Subcutaneous abdominal adipose tissue (tissue), 5 donors: Measurements from ENCODE around the gene DNAH1.

ENCODE experiments used
- H3K27ac ChIP-seq: one replicate; pipeline ENCODE4 v1.7.0; 2013; ENCODE audit warnings: low read depth, mild to moderate bottlenecking, inconsistent platforms, low read length, moderate library complexity
- H3K27me3 ChIP-seq, 5 donors: one replicate each; pipeline ENCODE4 v1.7.0; 2013; ENCODE audit warnings: low read length in 5 of 5, inconsistent platforms in 1 of 5; ENCODE audit not compliant: control insufficient read depth in 5 of 5, insufficient read depth in 4 of 5
- H3K36me3 ChIP-seq, 5 donors: one replicate each; pipeline ENCODE4 v1.7.0; 2013; ENCODE audit warnings: low read length in 5 of 5; ENCODE audit not compliant: control insufficient read depth in 5 of 5, insufficient read depth in 5 of 5
- H3K4me1 ChIP-seq, 5 donors: one replicate each; pipeline ENCODE4 v1.7.0; 2013; ENCODE audit warnings: low read length in 5 of 5, mild to moderate bottlenecking in 3 of 5, moderate library complexity in 1 of 5; ENCODE audit not compliant: control insufficient read depth in 5 of 5, insufficient read depth in 5 of 5
- H3K4me3 ChIP-seq, 5 donors: one replicate each; pipeline ENCODE4 v1.7.0; 2013; ENCODE audit warnings: low read length in 5 of 5, low read depth in 1 of 5
- H3K9ac ChIP-seq, 5 donors: one replicate each; pipeline ENCODE4 v1.7.0; 2013; ENCODE audit warnings: low read length in 5 of 5, mild to moderate bottlenecking in 4 of 5, moderate library complexity in 3 of 5
- H3K9me3 ChIP-seq, 5 donors: one replicate each; pipeline ENCODE4 v1.7.0; 2013; ENCODE audit warnings: low read length in 5 of 5; ENCODE audit not compliant: control insufficient read depth in 5 of 5
- donor health status: healthy.
- donor health status: healthy.
- donor health status: healthy.
- donor health status: healthy.
- donor health status: healthy.

Gene DNAH1

DNA sequence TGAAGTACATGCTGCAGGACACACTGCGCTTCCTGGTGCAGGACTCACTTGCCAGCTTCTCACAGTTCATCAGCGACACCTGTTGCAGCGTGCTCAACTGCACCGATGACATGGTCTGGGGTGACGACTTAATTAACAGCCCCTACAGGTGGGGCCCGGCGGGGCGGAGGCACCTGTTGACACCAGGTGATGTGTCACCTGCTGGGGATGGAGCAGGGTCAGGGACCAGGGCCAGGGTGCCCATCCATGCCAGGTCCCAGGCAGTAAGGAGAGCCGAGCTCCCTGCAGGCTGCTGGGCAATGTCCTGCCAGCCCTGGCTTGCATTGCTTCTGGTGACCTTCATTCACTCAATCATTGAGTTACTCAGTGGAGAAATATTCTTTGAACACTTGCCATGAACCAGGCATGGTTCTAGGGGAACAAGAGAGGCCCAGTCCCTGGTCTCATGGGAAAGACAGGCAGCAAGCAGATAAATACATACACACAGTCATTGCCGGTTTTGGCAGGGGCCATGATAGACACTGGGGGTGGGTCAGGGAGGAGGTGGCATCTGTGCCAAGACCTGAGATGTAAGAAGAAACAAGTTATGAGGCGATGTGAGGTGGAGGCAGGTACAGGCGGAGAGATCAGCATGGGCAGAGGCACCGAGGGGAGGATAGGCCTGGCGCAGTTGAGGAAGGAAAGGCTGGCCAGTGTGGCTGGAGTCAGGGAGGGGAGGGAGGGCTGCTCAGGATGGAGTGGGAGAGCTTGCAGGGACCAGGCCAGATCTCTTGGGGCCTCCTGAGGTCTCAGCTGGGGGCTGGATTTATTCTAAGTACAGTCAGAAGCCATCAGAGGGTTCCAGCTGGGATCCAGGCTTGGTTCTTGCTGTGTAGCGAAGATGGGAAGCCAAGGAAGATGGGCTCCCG, 30.8 kb downstream of the DNAH1 start:
- Histone ChIP-seq H3K4me3 (no peak overlapping the region), H3K36me3 (peaks cover 0 to 77% (median 60%) of the 10 kb centered on the region in 5 donors), H3K9me3 (no peaks in the 10 kb centered on the region), H3K27me3 (no peaks in the 10 kb centered on the region), H3K27ac (no peak overlapping the region), H3K9ac (no peak overlapping the region), H3K4me1 (peaks cover 0 to 11% (median 8%) of the 10 kb centered on the region in 5 donors)

DNA sequence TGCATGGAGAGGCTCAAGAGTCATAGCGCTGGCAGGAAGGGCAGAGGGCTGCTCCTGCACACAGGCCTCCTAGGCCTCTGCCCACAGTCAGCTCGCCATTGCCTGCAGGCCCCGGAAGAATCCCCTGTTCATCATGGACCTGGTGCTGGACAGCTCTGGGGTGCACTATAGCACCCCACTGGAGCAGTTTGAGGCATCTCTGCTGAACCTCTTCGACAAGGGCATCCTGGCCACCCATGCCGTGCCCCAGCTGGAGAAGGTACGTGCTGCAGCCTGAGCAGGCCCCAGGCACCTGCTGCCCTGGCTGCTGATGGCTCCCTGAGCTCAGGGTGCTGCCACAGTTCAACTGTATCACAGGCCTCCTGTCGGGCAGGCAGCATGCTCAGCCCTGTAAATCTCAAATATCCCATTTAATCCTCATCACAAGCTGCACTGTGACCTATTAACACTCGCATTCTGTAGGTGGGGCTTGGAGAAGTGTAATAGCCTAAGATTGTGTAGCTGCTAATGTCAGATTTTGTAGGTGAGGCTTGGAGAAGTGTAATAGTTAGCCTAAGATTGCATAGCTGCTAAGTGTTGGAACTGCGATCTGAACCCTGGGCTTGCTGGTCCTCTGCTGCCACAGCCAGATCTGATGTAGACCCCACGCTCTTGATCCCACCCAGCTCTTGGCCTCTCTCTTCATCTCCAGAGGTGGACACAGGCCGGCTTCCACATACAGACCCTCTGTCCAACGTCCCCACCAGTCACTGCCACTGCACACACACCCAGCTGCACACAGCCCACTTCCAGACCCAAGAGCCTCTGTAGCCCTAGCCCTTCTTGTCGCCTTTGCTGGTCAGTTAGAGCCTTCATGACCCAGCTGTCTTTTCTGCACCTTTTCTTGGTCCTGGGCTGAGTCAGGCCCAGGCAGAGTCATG, 31.9 kb downstream of the DNAH1 start:
- H3K4me1 ChIP-seq = peaks cover 0 to 11% (median 8%) of the 10 kb centered on the region in 5 donors
- peaks cover 0 to 87% (median 70%) of the 10 kb centered on the region in 5 donors for H3K36me3 ChIP-seq
- H3K4me3 ChIP-seq = no peak overlapping the region
- no peak overlapping the region for H3K9ac ChIP-seq
- H3K9me3 ChIP-seq = no peaks in the 10 kb centered on the region
- no peaks in the 10 kb centered on the region for H3K27me3 ChIP-seq
- no peak overlapping the region for H3K27ac ChIP-seq

DNA sequence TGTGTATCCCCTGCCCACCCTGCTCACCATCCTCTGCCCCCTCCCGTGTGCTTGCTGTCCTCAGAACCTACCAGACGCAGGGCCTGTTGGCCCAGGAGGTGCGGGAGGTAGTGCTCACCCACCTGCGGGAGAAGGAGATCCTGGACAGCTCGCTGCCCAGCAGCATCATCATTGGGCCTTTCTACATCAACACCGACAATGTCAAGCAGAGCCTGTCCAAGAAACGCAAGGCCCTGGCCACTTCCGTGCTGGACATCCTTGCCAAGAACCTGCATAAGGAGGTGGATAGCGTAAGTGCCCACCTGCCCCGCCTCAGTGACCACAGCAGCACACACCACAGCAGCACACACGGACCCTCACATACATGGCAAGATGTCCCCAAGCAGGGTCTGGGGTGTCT, 33.0 kb downstream of the DNAH1 start:
- no peak overlapping the region for H3K27ac ChIP-seq
- H3K9ac ChIP-seq = no peak overlapping the region
- H3K9me3 ChIP-seq = no peaks in the 10 kb centered on the region
- H3K27me3 ChIP-seq = no peaks in the 10 kb centered on the region
- H3K4me3 ChIP-seq = no peak overlapping the region
- H3K36me3 ChIP-seq = peaks cover 0 to 97% (median 81%) of the 10 kb centered on the region in 5 donors
- H3K4me1 ChIP-seq = peaks cover 0 to 11% (median 8%) of the 10 kb centered on the region in 5 donors

DNA sequence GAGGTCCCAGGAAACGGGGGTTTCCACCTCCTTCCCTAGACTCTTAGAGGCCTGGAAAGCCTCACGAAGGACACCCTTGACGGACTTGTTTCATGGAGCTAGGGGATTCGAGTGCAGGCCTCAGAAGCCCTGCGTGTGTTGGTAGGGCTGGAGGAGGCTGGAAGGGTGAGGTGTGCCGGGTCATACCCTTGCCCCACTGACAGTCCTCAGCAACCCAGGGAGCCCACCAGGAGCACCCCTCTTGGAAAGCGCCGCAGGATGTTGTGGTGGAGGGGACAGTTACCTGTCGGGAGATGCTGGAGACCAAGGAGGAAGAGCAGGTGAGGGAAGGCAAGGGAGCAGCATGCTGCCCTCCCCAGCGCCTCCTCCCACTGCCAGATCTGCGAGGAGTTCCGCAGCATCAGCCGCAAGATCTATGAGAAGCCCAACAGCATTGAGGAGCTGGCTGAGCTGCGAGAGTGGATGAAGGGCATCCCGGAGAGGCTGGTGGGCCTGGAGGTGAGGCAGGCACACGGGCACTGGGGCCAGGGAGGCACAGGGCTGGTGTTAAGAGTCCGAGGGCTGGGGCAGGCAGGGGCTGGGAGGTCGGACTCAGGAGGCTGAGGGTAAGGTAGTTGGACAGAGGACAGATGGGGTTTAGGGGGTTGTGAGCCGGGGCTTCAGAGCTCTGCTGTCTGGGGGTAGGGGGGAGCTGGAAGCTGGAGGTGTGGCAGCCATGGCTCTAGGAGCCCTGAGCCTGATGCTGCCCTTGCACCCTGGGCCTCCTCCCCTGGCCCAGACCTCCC, 33.7 kb downstream of the DNAH1 start:
- no peaks in the 10 kb centered on the region for H3K27me3 ChIP-seq
- H3K9me3 ChIP-seq = no peaks in the 10 kb centered on the region
- H3K36me3 ChIP-seq = peaks cover 0 to 96% (median 79%) of the 10 kb centered on the region in 5 donors
- no peak overlapping the region for H3K27ac ChIP-seq
- no peak overlapping the region for H3K9ac ChIP-seq
- H3K4me1 ChIP-seq = peaks cover 0 to 11% (median 8%) of the 10 kb centered on the region in 5 donors
- no peak overlapping the region for H3K4me3 ChIP-seq

DNA sequence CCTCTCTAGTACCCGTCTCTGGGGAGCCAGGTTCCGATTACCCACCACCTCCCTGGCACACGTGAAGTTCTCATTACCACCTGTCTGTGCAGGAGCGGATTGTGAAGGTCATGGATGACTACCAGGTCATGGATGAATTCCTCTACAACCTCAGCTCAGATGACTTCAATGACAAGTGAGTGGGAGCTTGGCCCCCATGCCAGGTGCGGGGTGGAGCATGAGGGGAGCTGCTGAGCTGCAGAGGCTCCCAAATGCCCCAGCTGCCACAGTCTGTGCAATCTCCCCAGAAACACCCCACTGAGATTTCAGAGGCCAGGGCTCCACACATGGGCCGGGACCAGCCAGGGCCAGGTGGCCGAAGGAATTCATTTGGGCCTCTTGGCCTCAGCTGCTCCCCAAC, 34.3 kb downstream of the DNAH1 start:
- Histone ChIP-seq H3K4me1 (peaks cover 0 to 11% (median 8%) of the 10 kb centered on the region in 5 donors), H3K36me3 (peaks cover 0 to 96% (median 79%) of the 10 kb centered on the region in 5 donors), H3K4me3 (no peak overlapping the region), H3K9me3 (no peaks in the 10 kb centered on the region), H3K27ac (no peak overlapping the region), H3K9ac (no peak overlapping the region), H3K27me3 (no peaks in the 10 kb centered on the region)

DNA sequence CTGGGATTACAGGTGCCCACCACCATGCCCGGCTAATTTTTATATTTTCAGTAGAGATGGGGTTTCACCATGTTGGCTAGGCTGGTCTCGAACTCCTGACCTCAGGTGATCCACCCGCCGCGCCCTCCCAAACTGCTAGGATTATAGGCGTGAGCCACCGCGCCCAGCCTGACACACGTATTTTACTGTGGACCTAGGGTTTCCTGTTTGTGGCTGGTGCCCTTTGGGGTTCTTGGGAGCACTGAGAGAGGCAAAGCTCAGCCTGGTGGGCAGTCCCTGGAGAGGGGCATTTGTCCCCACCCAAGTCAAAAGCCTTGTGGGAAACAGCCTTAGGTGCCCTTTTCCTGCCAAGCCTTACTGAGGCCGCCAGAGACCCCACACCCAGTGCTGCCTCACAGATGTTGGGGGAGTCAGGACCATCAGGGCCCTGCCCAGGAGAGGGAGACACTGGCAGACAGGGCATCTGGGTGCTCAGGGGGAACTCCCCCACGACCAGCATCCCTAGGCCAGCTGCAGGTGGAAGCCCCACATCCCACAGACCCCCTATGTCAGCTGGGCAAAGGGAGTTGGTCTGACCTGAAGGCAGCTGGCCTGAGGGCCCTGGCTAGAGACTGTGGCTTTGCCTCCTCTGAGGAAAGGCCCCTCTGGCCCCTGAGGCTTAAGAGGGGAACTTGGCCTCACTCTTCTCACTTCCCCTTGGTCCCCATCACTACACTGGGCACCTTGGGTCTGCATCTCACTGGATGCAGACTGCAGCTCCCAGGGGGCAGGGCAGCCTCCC, 35.1 kb downstream of the DNAH1 start:
- H3K4me3 ChIP-seq = no peak overlapping the region
- peaks cover 0 to 96% (median 85%) of the 10 kb centered on the region in 5 donors for H3K36me3 ChIP-seq
- no peaks in the 10 kb centered on the region for H3K27me3 ChIP-seq

DNA sequence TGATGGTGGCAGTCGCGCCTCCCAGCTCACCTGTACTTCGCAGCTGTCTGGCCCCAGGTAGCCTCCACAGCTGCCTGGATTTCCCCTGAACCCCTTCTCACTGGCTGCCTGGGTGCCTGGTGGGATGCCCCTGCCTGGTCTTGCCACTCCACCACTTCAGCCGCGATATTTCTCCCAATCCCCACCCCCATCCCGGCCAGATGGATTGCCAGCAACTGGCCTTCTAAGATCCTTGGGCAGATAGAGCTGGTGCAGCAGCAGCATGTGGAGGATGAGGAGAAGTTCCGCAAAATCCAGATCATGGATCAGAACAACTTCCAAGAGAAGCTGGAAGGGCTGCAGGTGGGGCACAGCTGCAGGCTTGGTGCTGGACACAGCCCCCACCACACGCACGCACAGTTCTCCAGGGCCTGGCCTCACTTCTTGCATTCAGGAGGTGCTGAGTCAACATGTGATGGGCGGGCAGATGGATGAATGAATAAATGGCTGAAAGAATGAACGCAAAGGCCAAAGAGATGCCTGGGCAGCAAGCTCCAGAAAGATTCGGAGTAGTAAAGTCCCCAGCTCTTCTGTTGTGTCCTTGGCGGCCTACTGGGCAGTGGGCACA, 35.7 kb downstream of the DNAH1 start:
- Histone ChIP-seq H3K4me3 (no peak overlapping the region), H3K9me3 (no peaks in the 10 kb centered on the region), H3K36me3 (peaks cover 0 to 96% (median 86%) of the 10 kb centered on the region in 5 donors), H3K27ac (no peak overlapping the region), H3K27me3 (no peaks in the 10 kb centered on the region), H3K9ac (no peak overlapping the region), H3K4me1 (peaks cover 0 to 3% (median under 1%) of the 10 kb centered on the region in 5 donors)

More for the DNA sequence above, 35.1 kb downstream of the DNAH1 start:
- H3K4me1 ChIP-seq = peaks cover 0 to 10% (median 8%) of the 10 kb centered on the region in 5 donors
- no peaks in the 10 kb centered on the region for H3K9me3 ChIP-seq
- no peak overlapping the region for H3K27ac ChIP-seq
- no peak overlapping the region for H3K9ac ChIP-seq

DNA sequence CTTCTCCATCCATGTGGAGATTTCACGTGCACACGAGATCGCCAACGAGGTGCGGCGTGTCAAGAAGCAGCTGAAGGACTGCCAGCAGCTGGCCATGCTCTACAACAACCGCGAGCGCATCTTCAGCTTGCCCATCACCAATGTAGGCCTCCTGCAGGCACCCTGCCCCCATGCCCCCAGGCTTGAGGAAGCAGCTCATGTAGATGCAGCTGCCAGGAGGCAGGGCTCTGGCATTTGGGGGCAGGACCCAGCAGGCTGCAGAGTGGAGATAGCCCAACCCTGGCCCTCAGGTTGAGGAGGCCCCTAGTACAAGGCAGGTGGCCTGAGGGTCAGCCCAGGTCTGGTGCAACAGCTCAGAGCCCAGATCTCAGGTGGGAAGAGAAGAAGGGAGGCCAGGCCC, 36.4 kb downstream of the DNAH1 start:
- no peaks in the 10 kb centered on the region for H3K4me1 ChIP-seq
- H3K36me3 ChIP-seq = peaks cover 0 to 96% (median 88%) of the 10 kb centered on the region in 5 donors

More for the DNA sequence above, 36.4 kb downstream of the DNAH1 start:
- no peak overlapping the region for H3K27ac ChIP-seq
- H3K27me3 ChIP-seq = no peaks in the 10 kb centered on the region
- H3K4me3 ChIP-seq = no peak overlapping the region
- H3K9me3 ChIP-seq = no peaks in the 10 kb centered on the region
- H3K9ac ChIP-seq = no peak overlapping the region
